Left ventricle myocardium inferior (tissue), 1 donor: ENCODE data around the gene CDK11A. TPM values are rescaled to one million over a fixed set of nuclear protein-coding genes. Genes with fewer than 3 reads are reported as not detected.

Experiments used
- DNase-seq: peaks from one replicate; pipeline ENCODE4 v3.0.0-alpha.2; 2020
- H3K27ac ChIP-seq: fragments of 200-600 bp; replicated peaks from 2 replicates; pipeline ENCODE4 v1.8.0; 2021
- H3K27me3 ChIP-seq: fragments of 200-600 bp; 2 replicates; pipeline ENCODE4 v1.8.0; 2021; ENCODE audit warnings: low read depth
- H3K36me3 ChIP-seq: fragments of 200-600 bp; 2 replicates; pipeline ENCODE4 v1.8.0; 2021
- H3K4me1 ChIP-seq: fragments of 200-600 bp; 2 replicates; pipeline ENCODE4 v1.8.0; 2021
- H3K4me3 ChIP-seq: fragments of 200-600 bp; 2 replicates; pipeline ENCODE4 v1.8.0; 2021; ENCODE audit warnings: mild to moderate bottlenecking, moderate library complexity
- H3K9me3 ChIP-seq: fragments of 200-600 bp; replicated peaks from 2 replicates; pipeline ENCODE4 v1.8.0; 2021
- CTCF ChIP-seq: fragments of 200-600 bp; IDR thresholded peaks from 2 replicates; pipeline ENCODE4 v1.8.0; 2021; ENCODE audit warnings: antibody characterized with exemption, mild to moderate bottlenecking, borderline replicate concordance
- intact Hi-C: fragments of 100-400 bp; cut with micrococcal nuclease; formaldehyde crosslinking; loops from one replicate; pipeline ENCODE4 v1.11.0; 2022
- total RNA-seq: library from RNA; stranded (reverse); fragmentation: NEBNext Ultra II Directional; extraction: Animal tissue kit (Norgen Biotek cat#: 25700); gene quantifications from one replicate; pipeline ENCODE4 v1.2.1, GENCODE V29; 2021
- donor health status: DM: no; HTN: yes; CAD: no; lungs with severe emphysema.

Gene CDK11A
- total RNA-seq, 1 donor from 2014 or later: 21.7 TPM

- DNase-seq: no peak
- Histone ChIP-seq H3K36me3 (peaks cover 76% of the 10 kb centered on the region), H3K9me3 (peaks cover 5% of the 10 kb centered on the region), H3K4me1 (peaks cover under 1% of the 10 kb centered on the region), H3K27ac (no peak overlapping the region), H3K4me3 (no peak overlapping the region), H3K27me3 (no peaks in the 10 kb centered on the region)
- intact Hi-C loops: loop anchor here (10.0 kb wide), 1 partner anchor 140 kb away; no protein-coding TSS in a partner anchor
- TF ChIP-seq CTCF: no peak
These were observed 40.8 kb upstream of the CDK11A start for GRCh38 chr1:1764876-1765470.

GRCh38 chr1:1763657-1764621 lies 39.8 kb upstream of the CDK11A start:
- Histone ChIP-seq H3K27ac (no peak overlapping the region), H3K9me3 (no peaks in the 10 kb centered on the region), H3K4me1 (peaks cover 11% of the 10 kb centered on the region), H3K4me3 (no peak overlapping the region), H3K27me3 (no peaks in the 10 kb centered on the region), H3K36me3 (peaks cover 79% of the 10 kb centered on the region)
- no peak for TF ChIP-seq CTCF
- intact Hi-C loops: loop anchor here (10.0 kb wide), 1 partner anchor 141 kb away; no protein-coding TSS in a partner anchor
- DNase-seq: peak; percentile 62

GRCh38 chr1:1761504-1762376 lies 37.6 kb upstream of the CDK11A start:
- Histone ChIP-seq H3K4me1 (peaks cover 19% of the 10 kb centered on the region), H3K9me3 (no peaks in the 10 kb centered on the region), H3K27ac (no peak overlapping the region), H3K4me3 (no peak overlapping the region), H3K27me3 (no peaks in the 10 kb centered on the region), H3K36me3 (peaks cover 78% of the 10 kb centered on the region)
- intact Hi-C loops: loop anchor here (10.0 kb wide), 1 partner anchor 143 kb away; no protein-coding TSS in a partner anchor
- TF ChIP-seq CTCF: no peak
- no peak for DNase-seq

- Histone ChIP-seq H3K27me3 (no peaks in the 10 kb centered on the region), H3K9me3 (no peaks in the 10 kb centered on the region), H3K27ac (no peak overlapping the region), H3K4me1 (peaks cover 19% of the 10 kb centered on the region), H3K36me3 (peaks cover 85% of the 10 kb centered on the region), H3K4me3 (no peak overlapping the region)
- TF ChIP-seq CTCF: no peak
- intact Hi-C loops: loop anchor here (10.0 kb wide), 1 partner anchor 144 kb away; no protein-coding TSS in a partner anchor
- DNase-seq: no peak
These were observed 36.6 kb upstream of the CDK11A start for GRCh38 chr1:1760715-1761114.

- no peaks in the 10 kb centered on the region for H3K27me3 ChIP-seq
- no peaks in the 10 kb centered on the region for H3K9me3 ChIP-seq
- no peak overlapping the region for H3K27ac ChIP-seq
These were observed 36.1 kb upstream of the CDK11A start for GRCh38 chr1:1760345-1760650.

More at GRCh38 chr1:1760345-1760650, 36.1 kb upstream of the CDK11A start:
- peaks cover 85% of the 10 kb centered on the region for H3K36me3 ChIP-seq
- no peak for DNase-seq
- H3K4me1 ChIP-seq: peaks cover 19% of the 10 kb centered on the region
- no peak overlapping the region for H3K4me3 ChIP-seq
- intact Hi-C loops: loop anchor here (10.0 kb wide), 1 partner anchor 145 kb away; no protein-coding TSS in a partner anchor
- TF ChIP-seq CTCF: no peak
